ENCODE data around the gene TPX2. TPM values are rescaled to one million over a fixed set of nuclear protein-coding genes. Genes with fewer than 3 reads are reported as not detected.
A peak's percentile ranks its signal among the peaks of the same experiment; 100 is the strongest.

The TPX2 gene
- total and polyA plus RNA-seq, 2 donors from 2014 or later = 0.47 to 1.4 TPM

DNA sequence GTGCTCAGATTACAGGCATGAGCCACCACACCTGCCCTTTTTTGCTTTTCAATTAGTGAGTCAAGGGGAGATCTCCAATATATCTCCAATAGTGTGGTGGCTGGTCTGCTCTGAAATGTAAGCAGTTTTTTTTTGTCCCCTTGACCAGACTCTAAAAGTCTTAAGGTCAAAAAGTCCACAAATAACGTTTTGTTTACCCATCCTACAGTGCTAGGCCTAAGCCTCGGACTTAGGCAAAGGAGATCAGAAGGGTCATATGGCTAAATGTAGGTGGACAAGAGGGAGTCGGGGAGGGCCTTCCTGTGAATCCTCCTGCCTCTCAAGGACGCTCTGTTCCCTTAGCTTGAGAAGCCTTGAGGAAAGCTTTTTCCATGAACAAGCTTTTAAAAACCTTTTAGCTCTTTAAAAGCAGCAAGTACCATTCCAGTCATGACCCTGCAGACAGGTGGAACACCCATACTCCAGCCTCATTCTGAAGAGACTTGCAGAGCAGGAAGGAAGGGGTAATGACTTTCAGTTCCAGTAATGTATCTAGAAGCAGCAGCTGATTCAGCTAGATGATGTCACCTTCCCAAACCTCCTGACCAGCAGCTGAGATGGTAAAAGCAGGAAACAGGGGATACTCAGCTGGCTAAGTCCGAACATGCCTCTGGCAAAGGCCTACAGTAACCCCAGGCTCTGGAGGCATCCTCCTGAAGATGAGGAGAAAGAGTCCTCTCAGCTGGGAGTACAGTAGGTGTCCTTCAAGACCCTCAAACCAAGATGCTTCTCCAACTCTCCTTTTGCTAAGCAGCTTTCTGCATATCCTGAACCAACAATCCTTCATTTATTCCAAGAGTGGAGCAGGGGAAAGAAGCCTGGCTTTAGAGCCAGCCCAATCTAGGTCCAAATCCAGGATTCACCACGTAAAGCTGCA, 40.0 kb upstream of the TPX2 start:
- TF ChIP-seq, protein P1, sequence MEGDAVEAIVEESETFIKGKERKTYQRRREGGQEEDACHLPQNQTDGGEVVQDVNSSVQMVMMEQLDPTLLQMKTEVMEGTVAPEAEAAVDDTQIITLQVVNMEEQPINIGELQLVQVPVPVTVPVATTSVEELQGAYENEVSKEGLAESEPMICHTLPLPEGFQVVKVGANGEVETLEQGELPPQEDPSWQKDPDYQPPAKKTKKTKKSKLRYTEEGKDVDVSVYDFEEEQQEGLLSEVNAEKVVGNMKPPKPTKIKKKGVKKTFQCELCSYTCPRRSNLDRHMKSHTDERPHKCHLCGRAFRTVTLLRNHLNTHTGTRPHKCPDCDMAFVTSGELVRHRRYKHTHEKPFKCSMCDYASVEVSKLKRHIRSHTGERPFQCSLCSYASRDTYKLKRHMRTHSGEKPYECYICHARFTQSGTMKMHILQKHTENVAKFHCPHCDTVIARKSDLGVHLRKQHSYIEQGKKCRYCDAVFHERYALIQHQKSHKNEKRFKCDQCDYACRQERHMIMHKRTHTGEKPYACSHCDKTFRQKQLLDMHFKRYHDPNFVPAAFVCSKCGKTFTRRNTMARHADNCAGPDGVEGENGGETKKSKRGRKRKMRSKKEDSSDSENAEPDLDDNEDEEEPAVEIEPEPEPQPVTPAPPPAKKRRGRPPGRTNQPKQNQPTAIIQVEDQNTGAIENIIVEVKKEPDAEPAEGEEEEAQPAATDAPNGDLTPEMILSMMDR (IDR thresholded peaks at IDR 0.05; ENCODE audit: borderline replicate concordance, extremely low read depth, insufficient read depth) = no peak
- no peak overlapping the region for H3K4me3 ChIP-seq (ENCODE audit: low read length in 3 of 3)
- H3K27ac ChIP-seq (ENCODE audit: low read depth in 2 of 2, low read length in 2 of 2) = peak overlapping the region; percentile 82 to 94
- intact Hi-C loops (cut with DNase I) = no loop called here
- no peaks in the 10 kb centered on the region for H3K9me3 ChIP-seq (ENCODE audit: control insufficient read depth in 2 of 3, insufficient read depth in 1 of 3, low read length in 3 of 3)
- H3K4me1 ChIP-seq (ENCODE audit: control insufficient read depth in 2 of 3, insufficient read depth in 2 of 3, low read depth in 1 of 3, low read length in 3 of 3) = peaks cover 0 to 50% (median 50%) of the 10 kb centered on the region in 3 donors
- H3K27me3 ChIP-seq (ENCODE audit: control insufficient read depth, insufficient read depth, low read length) = no peaks in the 10 kb centered on the region
- H3K9ac ChIP-seq (ENCODE audit: low read length in 3 of 3) = peak overlapping the region in 2 of 3 donors; percentile 45 to 72
- H3K36me3 ChIP-seq (ENCODE audit: control insufficient read depth in 2 of 3, insufficient read depth in 3 of 3, low read length in 3 of 3) = peaks cover 2 to 11% (median 5%) of the 10 kb centered on the region in 3 donors
- DNase-seq (peak in 1 of 5 donors; percentile 73), FAIRE-seq (no peak)

DNA sequence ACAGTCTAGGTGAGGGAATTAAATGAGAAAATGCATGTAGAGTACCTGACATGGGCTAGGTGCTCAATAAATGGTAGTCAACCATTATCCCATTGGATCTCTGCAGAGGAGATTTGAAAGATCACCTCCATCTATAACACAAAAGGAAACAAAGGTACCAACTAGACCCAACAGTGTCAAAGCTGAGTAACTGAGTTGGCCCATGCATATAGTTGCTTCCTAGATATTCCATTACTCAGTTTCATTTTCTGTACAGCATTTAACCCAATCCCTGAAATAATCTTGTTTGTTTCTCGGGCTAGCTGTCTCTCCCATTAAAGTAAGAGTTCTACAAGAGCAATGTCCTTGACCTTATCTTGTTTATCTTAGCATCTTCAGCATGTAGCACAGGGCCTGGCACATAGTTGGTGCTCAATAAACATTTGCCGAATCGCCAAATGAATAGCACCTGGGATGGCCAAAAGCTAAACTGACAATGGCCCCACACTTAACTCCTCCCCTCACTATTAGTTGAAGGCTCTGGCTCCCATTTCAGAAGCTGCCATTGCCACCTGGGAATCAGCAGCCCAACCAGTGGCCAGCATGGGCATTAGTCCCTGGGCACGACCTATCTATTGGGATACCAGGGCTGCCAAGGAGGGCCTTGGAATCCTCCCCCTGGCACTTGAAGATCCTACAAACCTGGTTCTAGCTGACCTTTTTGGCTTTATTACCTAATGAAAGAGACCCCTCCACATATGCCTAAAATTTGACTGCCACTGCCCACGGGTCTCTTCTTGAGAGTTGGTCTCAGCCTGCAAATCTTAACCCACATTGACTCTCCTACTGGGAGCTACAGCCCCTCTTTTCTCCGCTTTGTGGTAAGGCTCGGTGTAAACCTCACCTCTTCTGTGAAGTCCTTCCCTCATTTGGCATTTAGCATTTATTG, 39.0 kb upstream of the TPX2 start:
- TF ChIP-seq, protein P1 (IDR thresholded peaks at IDR 0.05; ENCODE audit: borderline replicate concordance, extremely low read depth, insufficient read depth) = no peak
- H3K4me1 ChIP-seq (ENCODE audit: control insufficient read depth in 2 of 3, insufficient read depth in 2 of 3, low read depth in 1 of 3, low read length in 3 of 3) = peaks cover 0 to 48% (median 48%) of the 10 kb centered on the region in 3 donors
- H3K9ac ChIP-seq (ENCODE audit: low read length in 3 of 3) = peak overlapping the region in 1 of 3 donors; percentile 72
- H3K27ac ChIP-seq (ENCODE audit: low read depth in 2 of 2, low read length in 2 of 2) = peak overlapping the region; percentile 82 to 94
- DNase-seq (no peak), FAIRE-seq (no peak)
- peaks cover 2 to 10% (median 8%) of the 10 kb centered on the region in 3 donors for H3K36me3 ChIP-seq (ENCODE audit: control insufficient read depth in 2 of 3, insufficient read depth in 3 of 3, low read length in 3 of 3)
- no peak overlapping the region for H3K4me3 ChIP-seq (ENCODE audit: low read length in 3 of 3)
- H3K9me3 ChIP-seq (ENCODE audit: control insufficient read depth in 2 of 3, insufficient read depth in 1 of 3, low read length in 3 of 3) = no peaks in the 10 kb centered on the region
- intact Hi-C loops (cut with DNase I) = no loop called here
- H3K27me3 ChIP-seq (ENCODE audit: control insufficient read depth, insufficient read depth, low read length) = no peaks in the 10 kb centered on the region

DNA sequence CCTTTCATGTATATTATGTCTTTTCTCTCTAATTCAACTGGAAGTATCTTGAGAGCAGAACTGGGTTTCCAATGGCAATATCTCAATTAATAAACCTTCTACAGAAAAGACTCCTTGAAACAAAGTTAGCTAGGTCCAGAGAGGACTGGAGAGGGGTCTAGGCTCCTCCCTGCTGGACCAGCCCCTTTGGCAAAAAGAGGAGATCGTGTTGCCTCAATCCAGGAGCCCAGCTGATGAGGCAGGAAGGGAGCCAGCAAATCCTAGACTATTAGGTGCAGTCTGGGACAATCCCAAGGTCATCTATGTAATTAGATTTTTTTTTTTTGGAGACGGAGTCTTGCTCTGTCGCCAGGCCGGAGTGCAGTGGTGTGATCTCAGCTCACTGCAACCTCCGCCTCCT, 38.3 kb upstream of the TPX2 start:
- H3K4me3 ChIP-seq (ENCODE audit: low read length in 3 of 3) = no peak overlapping the region
- H3K9ac ChIP-seq (ENCODE audit: low read length in 3 of 3) = no peak overlapping the region
- FAIRE-seq (no peak), DNase-seq (no peak)
- intact Hi-C loops (cut with DNase I) = no loop called here
- no peaks in the 10 kb centered on the region for H3K9me3 ChIP-seq (ENCODE audit: control insufficient read depth in 2 of 3, insufficient read depth in 1 of 3, low read length in 3 of 3)
- H3K4me1 ChIP-seq (ENCODE audit: control insufficient read depth in 2 of 3, insufficient read depth in 2 of 3, low read depth in 1 of 3, low read length in 3 of 3) = peaks cover 0 to 48% (median 44%) of the 10 kb centered on the region in 3 donors
- H3K27ac ChIP-seq (ENCODE audit: low read depth in 2 of 2, low read length in 2 of 2) = peak overlapping the region; percentile 82 to 94
- TF ChIP-seq, protein P1 (IDR thresholded peaks at IDR 0.05; ENCODE audit: borderline replicate concordance, extremely low read depth, insufficient read depth) = no peak
- no peaks in the 10 kb centered on the region for H3K27me3 ChIP-seq (ENCODE audit: control insufficient read depth, insufficient read depth, low read length)
- H3K36me3 ChIP-seq (ENCODE audit: control insufficient read depth in 2 of 3, insufficient read depth in 3 of 3, low read length in 3 of 3) = peaks cover 2 to 10% (median 8%) of the 10 kb centered on the region in 3 donors

Data from kidney (tissue), 14 donors.